H9 (cell line): ENCODE data around the gene INPP5J. TPM values are rescaled to one million over a fixed set of nuclear protein-coding genes. Genes with fewer than 3 reads are reported as not detected.

Experiments used
- DNase-seq: peaks from one replicate; pipeline ENCODE4 v3.0.0-alpha.2; 2017
- H2AFZ ChIP-seq: one replicate; pipeline ENCODE4 v1.6.1; 2013; ENCODE audit warnings: mild to moderate bottlenecking, low read length, control low read depth, moderate library complexity
- H2AK5ac ChIP-seq: 2 replicates; pipeline ENCODE4 v1.6.1; 2013; ENCODE audit warnings: low read length, control low read depth, mixed read lengths; ENCODE audit not compliant: insufficient read length
- H2BK120ac ChIP-seq: one replicate; pipeline ENCODE4 v1.6.1; 2013; ENCODE audit warnings: low read depth, mild to moderate bottlenecking, low read length, control low read depth, inconsistent platforms; ENCODE audit not compliant: poor library complexity, severe bottlenecking
- H2BK12ac ChIP-seq: 2 replicates; pipeline ENCODE4 v1.6.1; 2013; ENCODE audit warnings: low read length, control low read depth, mixed read lengths, low read depth; ENCODE audit not compliant: insufficient read length
- H2BK15ac ChIP-seq: 2 replicates; pipeline ENCODE4 v1.6.1; 2013; ENCODE audit warnings: low read depth, low read length, control low read depth
- H2BK20ac ChIP-seq: one replicate; pipeline ENCODE4 v1.6.1; 2013; ENCODE audit warnings: low read depth, mild to moderate bottlenecking, low read length, control low read depth, inconsistent platforms; ENCODE audit not compliant: poor library complexity, severe bottlenecking
- H2BK5ac ChIP-seq: 2 replicates; pipeline ENCODE4 v1.6.1; 2013; ENCODE audit warnings: low read length, control low read depth, mixed read lengths; ENCODE audit not compliant: insufficient read length
- H3K14ac ChIP-seq: 2 replicates; pipeline ENCODE4 v1.6.1; 2013; ENCODE audit warnings: low read length, control low read depth; ENCODE audit not compliant: insufficient read depth
- H3K18ac ChIP-seq: 2 replicates; pipeline ENCODE4 v1.6.1; 2013; ENCODE audit warnings: low read depth, mild to moderate bottlenecking, mixed read lengths, low read length, control low read depth; ENCODE audit not compliant: insufficient read length
- H3K23ac ChIP-seq: 2 replicates; pipeline ENCODE4 v1.6.1; 2013; ENCODE audit warnings: low read length, control low read depth, mixed read lengths, low read depth; ENCODE audit not compliant: insufficient read length
- H3K23me2 ChIP-seq: 2 replicates; pipeline ENCODE4 v1.6.1; 2013; ENCODE audit warnings: low read depth, mild to moderate bottlenecking, mixed read lengths, low read length, control low read depth; ENCODE audit not compliant: insufficient read length, poor library complexity, severe bottlenecking
- H3K27ac ChIP-seq: 2 replicates; pipeline ENCODE4 v1.5.1; 2013; ENCODE audit warnings: low read length, control low read depth, mixed read lengths, low read depth; ENCODE audit not compliant: insufficient read length
- H3K27me3 ChIP-seq: 2 replicates; pipeline ENCODE4 v1.6.1; 2013; ENCODE audit warnings: low read length, control low read depth, inconsistent platforms; ENCODE audit not compliant: insufficient read depth
- H3K4ac ChIP-seq: 2 replicates; pipeline ENCODE4 v1.6.1; 2013; ENCODE audit warnings: low read depth, mild to moderate bottlenecking, control low read depth, inconsistent platforms, low read length, moderate library complexity
- H3K4me1 ChIP-seq: 2 replicates; pipeline ENCODE4 v1.6.1; 2013; ENCODE audit warnings: low read length, control low read depth, inconsistent platforms; ENCODE audit not compliant: insufficient read depth
- H3K4me2 ChIP-seq: 2 replicates; pipeline ENCODE4 v1.6.1; 2013; ENCODE audit warnings: low read length, control low read depth, mixed read lengths; ENCODE audit not compliant: insufficient read length, insufficient read depth
- H3K56ac ChIP-seq: 2 replicates; pipeline ENCODE4 v1.6.1; 2013; ENCODE audit warnings: low read depth, mild to moderate bottlenecking, mixed read lengths, low read length, control low read depth; ENCODE audit not compliant: insufficient read length
- H3K79me1 ChIP-seq: 2 replicates; pipeline ENCODE4 v1.6.1; 2013; ENCODE audit warnings: low read depth, mild to moderate bottlenecking, moderate library complexity, low read length, control low read depth, inconsistent platforms; ENCODE audit not compliant: insufficient read depth, poor library complexity, severe bottlenecking
- H3K79me2 ChIP-seq: 2 replicates; pipeline ENCODE4 v1.6.1; 2013; ENCODE audit warnings: low read length, control low read depth, inconsistent platforms; ENCODE audit not compliant: insufficient read depth
- H3K9ac ChIP-seq: 2 replicates; pipeline ENCODE4 v1.6.1; 2013; ENCODE audit warnings: low read length, control low read depth, mixed read lengths; ENCODE audit not compliant: insufficient read length; ENCODE audit errors: extremely low read depth
- H3K9me3 ChIP-seq: one replicate; pipeline ENCODE4 v1.6.1; 2013; ENCODE audit warnings: low read depth, low read length, inconsistent platforms; ENCODE audit not compliant: control insufficient read depth
- H3T11ph ChIP-seq: one replicate; pipeline ENCODE4 v1.6.1; 2013; ENCODE audit warnings: mild to moderate bottlenecking, low read length, control low read depth, inconsistent platforms
- H4K20me1 ChIP-seq: one replicate; pipeline ENCODE4 v1.6.1; 2013; ENCODE audit not compliant: control insufficient read depth, insufficient read length, insufficient read depth
- H4K5ac ChIP-seq: 2 replicates; pipeline ENCODE4 v1.6.1; 2013; ENCODE audit warnings: low read depth, mild to moderate bottlenecking, mixed read lengths, low read length, control low read depth; ENCODE audit not compliant: insufficient read length
- H4K8ac ChIP-seq: replicated peaks from 2 replicates; pipeline ENCODE4 v1.6.1; 2013; ENCODE audit warnings: low read length, control low read depth, mixed read lengths, low read depth; ENCODE audit not compliant: insufficient read length
- H4K91ac ChIP-seq: 2 replicates; pipeline ENCODE4 v1.6.1; 2013; ENCODE audit warnings: low read depth, mild to moderate bottlenecking, moderate library complexity, mixed read lengths, low read length, control low read depth; ENCODE audit not compliant: insufficient read length
- H3K27ac Mint-ChIP-seq, 3 experiments: 2 replicates in 2 of 3; 3 replicates in 1 of 3; pipeline ENCODE4 v1.8.0; 2020 to 2021; ENCODE audit warnings: mixed read lengths in 3 of 3, mild to moderate bottlenecking in 1 of 3, moderate library complexity in 1 of 3
- H3K27me3 Mint-ChIP-seq: 2 replicates; pipeline ENCODE4 v1.8.0; 2021; ENCODE audit warnings: low read depth, mild to moderate bottlenecking, moderate library complexity, mixed read lengths
- H3K36me3 Mint-ChIP-seq, 3 experiments: 2 replicates in 2 of 3; 3 replicates in 1 of 3; pipeline ENCODE4 v1.8.0; 2020 to 2021; ENCODE audit warnings: low read depth in 3 of 3, mixed read lengths in 3 of 3; ENCODE audit not compliant: insufficient read depth in 1 of 3
- H3K4me1 Mint-ChIP-seq, 2 experiments: 2 replicates each; pipeline ENCODE4 v1.8.0; 2020; ENCODE audit warnings: mixed read lengths in 2 of 2
- H3K4me3 Mint-ChIP-seq, 2 experiments: 2 replicates in 1 of 2; 3 replicates in 1 of 2; pipeline ENCODE4 v1.8.0; 2020 to 2021; ENCODE audit warnings: mild to moderate bottlenecking in 2 of 2, mixed read lengths in 2 of 2, moderate library complexity in 1 of 2
- H3K9me3 Mint-ChIP-seq, 2 experiments: 2 replicates in 1 of 2; 3 replicates in 1 of 2; pipeline ENCODE4 v1.8.0; 2020; ENCODE audit warnings: mild to moderate bottlenecking in 2 of 2, mixed read lengths in 2 of 2, moderate library complexity in 1 of 2
- CTCF ChIP-seq: fragments of 200-600 bp; sonication (generic); conservative IDR thresholded peaks from 3 replicates; pipeline ENCODE4 v1.8.0; 2021; ENCODE audit warnings: antibody characterized with exemption, mild to moderate bottlenecking
- WGBS: extraction: QIAGEN DNeasy Blood & Tissue Kit; methylation state at CpG from one replicate; pipeline ENCODE4 v1.1.7; 2013; ENCODE audit warnings: missing lambda C conversion rate, low lambda C conversion rate, mixed read lengths; ENCODE audit not compliant: insufficient read length; ENCODE audit errors: extremely low coverage; 5-methylcytosine and 5-hydroxymethylcytosine counted together
- total RNA-seq: library from RNA; stranded (reverse); gene quantifications from 2 replicates; pipeline ENCODE4 v1.2.1, GENCODE V29; 2021

The INPP5J gene
- total RNA-seq, 1 experiment from 2014 or later: 4.9 TPM

- Histone ChIP-seq H4K8ac (no peak overlapping the region), H3T11ph (no peak overlapping the region), H3K18ac (no peak overlapping the region), H3K56ac (no peak overlapping the region), H3K14ac (no peak overlapping the region), H4K91ac (no peak overlapping the region), H3K23me2 (no peaks in the 10 kb centered on the region), H3K4me1 (peaks cover 2% of the 10 kb centered on the region; the same call in 1 of the 2 replicates), H2BK120ac (no peak overlapping the region), H2AFZ (no peak overlapping the region), H2BK20ac (no peak overlapping the region), H4K5ac (no peak overlapping the region), H3K9me3 (no peaks in the 10 kb centered on the region), H3K27me3 (no peaks in the 10 kb centered on the region), H2BK5ac (no peak overlapping the region), H3K9ac (no peak overlapping the region), H2BK12ac (no peak overlapping the region), H4K20me1 (no peaks in the 10 kb centered on the region), H3K79me2 (no peaks in the 10 kb centered on the region), H3K79me1 (no peaks in the 10 kb centered on the region), H2BK15ac (no peak overlapping the region), H3K27ac (no peak overlapping the region), H3K4ac (no peak overlapping the region), H3K23ac (no peak overlapping the region), H2AK5ac (no peak overlapping the region), H3K4me2 (no peak overlapping the region)
- peaks cover 6% of the 10 kb centered on the region for H3K27me3 Mint-ChIP-seq
- WGBS: no CpG with 5 or more reads among the region's 7 CpGs
- no peak overlapping the region; a peak in 1 of 7 replicates for H3K27ac Mint-ChIP-seq
- TF ChIP-seq CTCF: no peak
- no peak for DNase-seq
- H3K4me3 Mint-ChIP-seq: no peak overlapping the region
- peaks cover 15 to 26% of the 10 kb centered on the region in 2 experiments for H3K4me1 Mint-ChIP-seq
- peaks cover 0 to 4% (median 3%) of the 10 kb centered on the region in 3 experiments; a peak in 3 of 7 replicates for H3K36me3 Mint-ChIP-seq
- H3K9me3 Mint-ChIP-seq: no peaks in the 10 kb centered on the region
These were observed 5.4 kb downstream of the INPP5J start for GRCh38 chr22:31128156-31128555.
